Mesendoderm (in vitro differentiated cells): ENCODE measurements around the gene ZNF334.

ENCODE experiments used
- DNase-seq: peaks from one replicate; pipeline ENCODE4 v3.0.0; 2013
- H2AK5ac ChIP-seq: 2 replicates; pipeline ENCODE4 v1.6.1; 2013; ENCODE audit warnings: low read length, inconsistent platforms
- H2BK120ac ChIP-seq: 2 replicates; pipeline ENCODE4 v1.6.1; 2013; ENCODE audit warnings: low read depth, mild to moderate bottlenecking, low read length, moderate library complexity, mixed read lengths
- H2BK15ac ChIP-seq: replicated peaks from 2 replicates; pipeline ENCODE4 v1.6.1; 2013; ENCODE audit warnings: low read depth, mild to moderate bottlenecking, moderate library complexity
- H2BK5ac ChIP-seq: 2 replicates; pipeline ENCODE4 v1.6.1; 2013; ENCODE audit warnings: low read length, inconsistent platforms
- H3K18ac ChIP-seq: 2 replicates; pipeline ENCODE4 v1.6.1; 2013; ENCODE audit warnings: mild to moderate bottlenecking, low read length, mixed read lengths
- H3K23ac ChIP-seq: one replicate; pipeline ENCODE4 v1.6.1; 2013; ENCODE audit warnings: low read length
- H3K27ac ChIP-seq: 2 replicates; pipeline ENCODE4 v1.5.1; 2013; ENCODE audit warnings: low read depth, mild to moderate bottlenecking, inconsistent platforms, low read length, moderate library complexity
- H3K27me3 ChIP-seq: 2 replicates; pipeline ENCODE4 v1.6.1; 2013; ENCODE audit warnings: low read length, control low read depth, mild to moderate bottlenecking, inconsistent platforms; ENCODE audit not compliant: insufficient read depth, poor library complexity
- H3K36me3 ChIP-seq: 2 replicates; pipeline ENCODE4 v1.6.1; 2013; ENCODE audit warnings: low read length, inconsistent platforms; ENCODE audit not compliant: control insufficient read depth, insufficient read depth
- H3K4ac ChIP-seq: one replicate; pipeline ENCODE4 v1.6.1; 2013; ENCODE audit warnings: low read depth, mild to moderate bottlenecking, low read length, moderate library complexity
- H3K4me1 ChIP-seq: 2 replicates; pipeline ENCODE4 v1.6.1; 2013; ENCODE audit warnings: low read depth, low read length, inconsistent platforms; ENCODE audit not compliant: control insufficient read depth
- H3K4me2 ChIP-seq: 2 replicates; pipeline ENCODE4 v1.6.1; 2013; ENCODE audit warnings: low read length
- H3K4me3 ChIP-seq: 2 replicates; pipeline ENCODE4 v1.5.1; 2013; ENCODE audit warnings: mild to moderate bottlenecking, low read length
- H3K56ac ChIP-seq: one replicate; pipeline ENCODE4 v1.6.1; 2013; ENCODE audit warnings: low read length
- H3K79me1 ChIP-seq: 2 replicates; pipeline ENCODE4 v1.6.1; 2013; ENCODE audit warnings: low read length, inconsistent platforms
- H3K79me2 ChIP-seq: 2 replicates; pipeline ENCODE4 v1.6.1; 2013; ENCODE audit warnings: mild to moderate bottlenecking, low read length; ENCODE audit not compliant: control insufficient read depth, insufficient read depth
- H3K9ac ChIP-seq: 2 replicates; pipeline ENCODE4 v1.6.1; 2013; ENCODE audit warnings: low read length, inconsistent platforms
- H4K5ac ChIP-seq: one replicate; pipeline ENCODE4 v1.6.1; 2013; ENCODE audit warnings: low read length
- H4K8ac ChIP-seq: one replicate; pipeline ENCODE4 v1.6.1; 2013; ENCODE audit warnings: low read depth, mild to moderate bottlenecking, control low read depth, low read length, moderate library complexity
- WGBS: extraction: QIAGEN DNeasy Blood & Tissue Kit; methylation state at CpG from one replicate; pipeline ENCODE4 v1.1.7; 2013; ENCODE audit warnings: low lambda C conversion rate, missing lambda C conversion rate; ENCODE audit not compliant: insufficient coverage; ENCODE audit errors: extremely low coverage; 5-methylcytosine and 5-hydroxymethylcytosine counted together

The ZNF334 gene

DNA sequence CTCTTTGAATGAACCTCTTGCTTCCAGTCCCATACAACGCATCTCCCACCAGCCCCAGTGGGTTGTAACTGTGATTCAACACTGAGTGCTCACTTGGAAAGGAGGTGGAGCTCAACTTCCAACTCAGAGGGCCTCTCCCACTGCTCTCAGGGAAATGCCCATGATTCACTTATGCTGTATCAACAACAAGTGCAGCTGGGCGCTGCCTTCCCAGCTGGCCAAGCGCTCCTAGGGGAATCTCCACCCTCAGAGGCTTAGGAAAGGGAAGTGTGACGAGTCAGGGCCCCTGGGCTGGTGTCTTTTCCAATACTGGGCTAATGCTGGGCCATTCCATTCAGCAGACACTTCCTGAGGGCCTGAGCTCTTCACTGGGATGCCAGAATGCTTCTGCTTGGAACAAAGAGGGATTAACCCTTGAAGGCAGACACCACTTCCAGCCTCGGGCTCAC is 45.2 kb upstream of the ZNF334 start:
- no peak overlapping the region for H3K18ac ChIP-seq
- H3K27ac ChIP-seq: no peak overlapping the region
- H3K4ac ChIP-seq: no peak overlapping the region
- no peaks in the 10 kb centered on the region for H3K79me1 ChIP-seq
- no peak overlapping the region for H3K4me3 ChIP-seq
- H3K56ac ChIP-seq: no peak overlapping the region
- DNase-seq: peak; percentile 25
- H3K36me3 ChIP-seq: no peaks in the 10 kb centered on the region
- H3K79me2 ChIP-seq: no peaks in the 10 kb centered on the region
- no peak overlapping the region for H2BK5ac ChIP-seq
- H2BK120ac ChIP-seq: no peak overlapping the region
- H2BK15ac ChIP-seq: no peak overlapping the region
- H3K9ac ChIP-seq: no peak overlapping the region
- WGBS: no CpG with 5 or more reads among the region's 5 CpGs
- no peak overlapping the region for H3K23ac ChIP-seq
- no peak overlapping the region for H3K4me2 ChIP-seq
- H4K8ac ChIP-seq: no peak overlapping the region
- H3K27me3 ChIP-seq: no peaks in the 10 kb centered on the region
- peaks cover 3% of the 10 kb centered on the region for H3K4me1 ChIP-seq
- H4K5ac ChIP-seq: no peak overlapping the region
- no peak overlapping the region for H2AK5ac ChIP-seq

DNA sequence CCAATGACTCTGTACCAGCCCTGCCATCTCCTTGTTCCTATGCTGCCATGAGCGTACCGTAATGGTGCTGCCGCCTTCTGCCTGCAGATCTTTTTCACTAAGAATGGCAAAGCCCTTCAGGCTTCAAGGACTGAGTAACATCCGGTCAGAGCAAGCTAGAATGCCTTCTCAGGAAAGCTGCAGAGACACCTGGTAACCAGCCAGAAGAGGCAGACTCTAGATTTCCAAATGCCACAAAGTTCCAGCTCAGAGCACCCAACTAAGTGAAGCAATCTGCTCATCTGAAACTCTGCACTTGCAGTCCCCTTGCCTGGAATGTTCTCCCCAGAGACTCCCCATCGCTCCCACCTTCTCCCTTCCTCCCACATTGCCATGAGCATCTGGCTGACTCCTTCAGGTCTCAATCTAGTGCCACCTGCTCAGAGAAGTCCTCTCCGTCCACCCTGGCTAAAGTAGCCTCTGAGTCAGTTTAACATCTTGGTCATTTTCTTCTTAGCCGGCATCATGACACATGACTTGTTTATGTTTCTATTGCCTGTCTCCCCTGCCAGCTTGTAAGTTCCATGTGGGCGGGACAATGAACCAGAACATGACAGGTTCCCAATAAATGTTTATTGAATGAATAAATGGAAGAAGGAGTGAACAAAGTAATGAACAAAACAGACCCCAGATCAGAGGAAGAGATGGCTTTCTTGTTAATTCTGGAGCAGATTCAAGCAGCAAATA is 44.0 kb upstream of the ZNF334 start:
- no peak for DNase-seq
- no peak overlapping the region for H2BK15ac ChIP-seq
- H4K5ac ChIP-seq: no peak overlapping the region
- H3K36me3 ChIP-seq: no peaks in the 10 kb centered on the region
- H3K56ac ChIP-seq: no peak overlapping the region
- H3K4me1 ChIP-seq: no peaks in the 10 kb centered on the region
- H2AK5ac ChIP-seq: no peak overlapping the region
- H3K4me2 ChIP-seq: no peak overlapping the region
- no peak overlapping the region for H3K4ac ChIP-seq
- H3K23ac ChIP-seq: no peak overlapping the region
- no peak overlapping the region for H3K4me3 ChIP-seq
- no peak overlapping the region for H3K9ac ChIP-seq
- no peaks in the 10 kb centered on the region for H3K27me3 ChIP-seq
- H3K27ac ChIP-seq: no peak overlapping the region
- H3K18ac ChIP-seq: no peak overlapping the region
- WGBS: no CpG with 5 or more reads among the region's 8 CpGs
- no peak overlapping the region for H2BK5ac ChIP-seq
- H4K8ac ChIP-seq: no peak overlapping the region
- H2BK120ac ChIP-seq: no peak overlapping the region
- no peaks in the 10 kb centered on the region for H3K79me1 ChIP-seq
- H3K79me2 ChIP-seq: no peaks in the 10 kb centered on the region

DNA sequence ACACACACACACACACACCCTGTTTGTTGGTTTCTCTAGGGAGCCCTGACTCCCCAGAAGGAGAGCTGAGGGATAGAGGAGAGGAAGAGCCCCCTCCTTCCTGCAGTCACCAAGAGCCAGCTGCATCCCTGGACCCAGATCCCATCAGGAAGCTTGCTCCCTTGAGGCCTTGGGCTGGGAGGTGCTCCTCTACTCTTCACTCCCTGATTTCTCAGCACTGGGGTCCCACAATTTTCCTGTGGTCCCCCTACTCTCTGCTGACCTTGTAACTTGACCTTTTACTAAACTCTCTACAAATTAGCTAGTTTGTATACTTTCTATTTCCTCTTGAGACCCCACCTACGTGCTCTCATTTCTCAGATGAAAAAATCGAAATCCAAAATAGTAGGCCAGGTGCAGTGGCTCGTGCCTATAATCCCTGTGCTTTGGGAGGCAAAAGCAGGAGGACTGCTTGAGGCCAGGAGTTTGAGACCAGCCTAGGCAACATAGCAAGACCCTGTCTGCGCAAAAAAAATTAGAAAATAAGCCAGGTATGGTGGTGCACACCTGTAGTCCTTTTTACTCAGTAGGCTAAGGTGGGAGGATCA is 42.1 kb upstream of the ZNF334 start:
- no peaks in the 10 kb centered on the region for H3K27me3 ChIP-seq
- no peaks in the 10 kb centered on the region for H3K79me2 ChIP-seq
- peaks cover 2% of the 10 kb centered on the region for H3K4me1 ChIP-seq
- H3K27ac ChIP-seq: no peak overlapping the region
- no peak overlapping the region for H2BK120ac ChIP-seq
- H4K5ac ChIP-seq: no peak overlapping the region
- DNase-seq: no peak
- H3K4me2 ChIP-seq: no peak overlapping the region
- no peak overlapping the region for H4K8ac ChIP-seq
- H3K56ac ChIP-seq: no peak overlapping the region
- H2AK5ac ChIP-seq: no peak overlapping the region
- no peaks in the 10 kb centered on the region for H3K36me3 ChIP-seq
- no peak overlapping the region for H3K18ac ChIP-seq
- H3K23ac ChIP-seq: no peak overlapping the region
- no peak overlapping the region for H3K4me3 ChIP-seq
- no peaks in the 10 kb centered on the region for H3K79me1 ChIP-seq
- H2BK15ac ChIP-seq: no peak overlapping the region
- WGBS: no CpG with 5 or more reads among the region's 4 CpGs
- no peak overlapping the region for H3K4ac ChIP-seq
- H3K9ac ChIP-seq: no peak overlapping the region
- H2BK5ac ChIP-seq: no peak overlapping the region

DNA sequence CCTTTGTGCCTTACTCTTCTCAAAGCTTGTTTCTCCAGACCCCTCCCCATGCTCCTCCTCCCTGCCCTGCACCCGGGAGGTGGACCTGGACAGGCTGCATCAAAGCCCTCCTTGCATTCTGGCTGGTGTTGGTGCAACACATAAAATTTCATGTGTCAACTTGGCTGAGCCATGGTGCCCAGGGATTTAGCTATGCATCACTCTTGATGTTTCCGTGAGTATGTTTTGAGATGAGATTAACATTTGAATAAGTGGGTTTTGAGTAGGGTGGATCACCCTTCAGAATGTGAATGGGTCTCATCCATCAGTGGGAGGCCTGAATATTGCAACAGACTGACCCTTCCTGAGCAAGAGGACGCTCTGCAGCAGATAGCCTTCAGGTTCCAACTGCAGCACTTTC is 41.5 kb upstream of the ZNF334 start:
- H3K27me3 ChIP-seq: no peaks in the 10 kb centered on the region
- H3K27ac ChIP-seq: no peak overlapping the region
- H4K5ac ChIP-seq: no peak overlapping the region
- no peak overlapping the region for H2BK120ac ChIP-seq
- peaks cover 2% of the 10 kb centered on the region for H3K4me1 ChIP-seq
- no peak overlapping the region for H2BK15ac ChIP-seq
- H3K23ac ChIP-seq: no peak overlapping the region
- no peak overlapping the region for H3K4ac ChIP-seq
- H3K79me2 ChIP-seq: no peaks in the 10 kb centered on the region
- no peak overlapping the region for H4K8ac ChIP-seq
- no peak overlapping the region for H2BK5ac ChIP-seq
- H3K56ac ChIP-seq: no peak overlapping the region
- no peak overlapping the region for H3K4me2 ChIP-seq
- H3K36me3 ChIP-seq: no peaks in the 10 kb centered on the region
- H3K79me1 ChIP-seq: no peaks in the 10 kb centered on the region
- WGBS: no CpG with 5 or more reads among the region's 3 CpGs
- no peak overlapping the region for H3K18ac ChIP-seq
- no peak overlapping the region for H3K9ac ChIP-seq
- no peak overlapping the region for H2AK5ac ChIP-seq
- no peak for DNase-seq
- no peak overlapping the region for H3K4me3 ChIP-seq

DNA sequence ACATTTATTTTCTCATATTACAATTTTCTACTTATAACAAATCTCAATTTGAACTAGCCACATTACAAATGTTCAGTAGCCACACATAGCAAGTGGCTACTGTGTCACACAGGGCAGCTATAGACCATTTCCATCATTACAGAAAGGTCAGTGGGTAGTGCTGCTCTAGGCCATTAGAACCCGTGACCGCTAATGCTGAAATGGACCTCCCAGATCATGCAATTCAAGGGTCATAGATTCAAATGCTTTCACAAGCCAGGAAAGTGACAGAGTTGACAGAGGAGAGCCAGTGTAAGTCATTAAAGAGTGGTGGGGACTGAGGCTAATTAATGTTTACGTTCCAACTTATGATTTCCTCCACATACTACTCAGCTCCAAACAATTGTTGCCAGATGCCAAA is 40.6 kb upstream of the ZNF334 start:
- Histone ChIP-seq H3K27ac (no peak overlapping the region), H2BK5ac (no peak overlapping the region), H3K9ac (no peak overlapping the region), H2BK15ac (no peak overlapping the region), H4K8ac (no peak overlapping the region), H3K4ac (no peak overlapping the region), H2BK120ac (no peak overlapping the region), H3K18ac (no peak overlapping the region), H3K4me3 (no peak overlapping the region), H3K56ac (no peak overlapping the region), H4K5ac (no peak overlapping the region), H3K4me1 (peaks cover 2% of the 10 kb centered on the region), H3K4me2 (no peak overlapping the region), H3K36me3 (no peaks in the 10 kb centered on the region), H2AK5ac (no peak overlapping the region), H3K79me2 (no peaks in the 10 kb centered on the region), H3K79me1 (no peaks in the 10 kb centered on the region), H3K27me3 (no peaks in the 10 kb centered on the region), H3K23ac (no peak overlapping the region)
- DNase-seq: no peak
- no CpG with 5 or more reads among the region's 3 CpGs for WGBS
